T-helper 1 cell (primary cell): ENCODE measurements around the gene ACER3.
A peak's percentile ranks its signal among the peaks of the same experiment; 100 is the strongest.
"Not testable (repeated sequence)": the region's sequence is repeated elsewhere in the genome, so short reads cannot be mapped to it uniquely, and the experiment has no call there.

Source experiments
- DNase-seq, 5 donors: peaks; one replicate each; pipeline ENCODE4 v3.0.0-alpha.2; 2012 to 2020

Gene ACER3

DNA sequence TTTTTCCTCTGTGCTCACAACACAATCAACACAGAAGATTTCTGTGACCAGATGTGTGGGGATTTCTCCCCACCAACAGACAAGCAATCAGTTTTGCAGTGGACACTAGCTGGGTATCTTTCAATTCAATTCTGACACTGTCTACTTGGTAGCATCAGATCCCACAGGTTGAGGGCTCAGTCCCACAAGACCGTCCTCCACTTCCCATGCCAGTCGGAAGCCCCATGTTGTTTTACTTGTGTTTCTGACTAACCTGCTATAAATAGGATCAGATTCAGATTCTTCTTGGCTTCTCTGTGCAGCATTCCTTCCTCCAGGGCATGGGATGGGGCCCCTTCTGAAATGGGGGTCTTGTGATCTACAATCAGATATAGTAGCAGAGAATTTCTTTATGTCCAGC, 19.6 kb downstream of the ACER3 start:
- DNase-seq = no peak

DNA sequence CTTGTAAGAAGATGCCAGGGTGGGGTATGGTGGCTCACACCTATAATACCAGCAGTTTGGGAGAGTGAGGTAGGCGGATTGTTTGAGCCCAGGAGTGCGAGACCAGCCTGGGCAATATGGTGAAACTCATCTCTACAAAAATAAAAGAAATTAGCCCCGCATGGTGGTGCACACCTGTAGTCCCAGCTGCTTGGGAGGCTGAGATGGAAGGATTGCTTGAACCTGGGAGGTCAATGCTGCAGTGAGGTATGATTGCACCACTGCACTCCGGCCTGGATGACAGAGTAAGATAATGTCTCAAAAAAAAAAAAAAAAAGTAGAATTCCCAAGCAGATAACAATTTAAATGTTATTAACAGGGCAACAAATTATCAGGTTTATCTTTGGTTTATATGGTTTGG, 20.2 kb downstream of the ACER3 start:
- DNase-seq = no peak

DNA sequence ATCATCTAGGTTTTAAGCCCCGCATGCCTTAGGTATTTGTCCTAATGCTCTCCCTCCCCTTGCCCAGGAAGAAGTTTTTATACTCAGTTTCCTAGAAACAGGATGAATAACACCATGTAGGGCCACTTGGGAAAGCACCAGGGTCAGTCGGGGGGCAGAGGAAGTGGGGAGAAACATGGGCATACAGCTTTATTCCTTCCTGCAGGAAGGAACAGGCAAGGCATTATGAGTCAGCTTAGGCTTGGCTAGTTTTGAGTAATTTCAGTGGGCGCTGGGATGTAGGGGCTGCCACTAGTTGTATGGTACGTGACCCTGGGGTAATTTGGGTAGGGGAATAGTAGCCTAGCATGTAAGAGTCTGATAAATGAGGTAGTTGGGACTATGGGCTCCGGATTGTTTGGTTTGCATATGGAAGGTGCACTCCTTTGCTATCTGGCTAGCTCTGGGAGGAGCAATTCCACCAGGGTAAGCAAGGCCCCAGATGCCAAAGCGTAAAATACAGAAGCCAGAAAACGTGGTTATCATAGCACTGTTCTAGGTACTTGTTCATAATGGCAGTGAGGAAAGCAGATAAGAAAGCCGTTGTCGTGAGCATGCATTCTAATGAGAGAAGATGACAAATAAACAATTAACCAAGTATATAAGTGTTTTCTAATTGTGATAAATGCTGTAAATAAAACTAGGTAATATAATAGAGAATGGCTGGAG, 24.8 kb downstream of the ACER3 start:
- no peak for DNase-seq

DNA sequence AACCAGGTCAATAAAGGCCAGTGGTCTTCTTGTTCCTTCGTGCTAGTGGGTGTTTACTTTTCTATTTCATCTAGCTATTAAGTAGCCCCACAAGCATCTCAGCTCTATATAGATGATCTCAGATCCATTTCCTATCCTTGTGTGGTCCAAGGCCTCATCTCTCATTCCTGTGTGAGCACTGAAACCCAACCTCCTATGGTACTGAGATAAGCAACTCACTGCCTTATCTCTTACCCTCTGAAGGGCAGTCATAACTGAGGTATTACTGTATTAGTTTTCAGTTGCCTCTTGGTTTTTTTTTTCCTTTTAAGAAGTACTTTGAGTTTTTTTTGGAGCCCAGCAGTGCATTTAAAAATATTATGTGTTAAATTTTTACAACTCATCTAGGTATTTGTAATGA, 28.3 kb downstream of the ACER3 start:
- no peak for DNase-seq

DNA sequence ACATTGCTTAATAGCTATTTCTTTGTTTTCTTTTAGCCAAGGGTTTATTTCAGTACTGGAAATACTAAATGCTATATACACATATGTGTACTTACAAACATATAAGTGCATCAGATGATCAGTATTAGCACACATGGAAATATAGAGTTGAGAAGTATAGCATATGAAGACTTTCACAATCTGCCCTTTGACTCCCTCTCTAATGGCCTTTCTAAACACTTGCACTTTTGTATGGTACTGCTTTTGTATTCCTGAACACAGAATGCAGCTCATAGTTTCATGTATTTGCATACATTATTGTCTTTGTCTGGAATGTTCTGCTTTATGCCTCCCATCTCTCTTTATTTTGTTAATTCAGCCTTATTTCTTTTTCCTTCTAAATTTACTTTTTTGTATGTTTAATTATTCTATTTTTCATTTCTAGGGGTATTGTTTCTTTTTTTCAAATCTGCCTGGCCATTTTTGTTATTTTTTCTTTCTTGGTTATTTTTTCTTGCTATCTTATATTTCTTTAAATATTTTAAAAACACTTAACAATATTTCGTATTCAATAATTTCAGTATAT, 28.8 kb downstream of the ACER3 start:
- no peak for DNase-seq

DNA sequence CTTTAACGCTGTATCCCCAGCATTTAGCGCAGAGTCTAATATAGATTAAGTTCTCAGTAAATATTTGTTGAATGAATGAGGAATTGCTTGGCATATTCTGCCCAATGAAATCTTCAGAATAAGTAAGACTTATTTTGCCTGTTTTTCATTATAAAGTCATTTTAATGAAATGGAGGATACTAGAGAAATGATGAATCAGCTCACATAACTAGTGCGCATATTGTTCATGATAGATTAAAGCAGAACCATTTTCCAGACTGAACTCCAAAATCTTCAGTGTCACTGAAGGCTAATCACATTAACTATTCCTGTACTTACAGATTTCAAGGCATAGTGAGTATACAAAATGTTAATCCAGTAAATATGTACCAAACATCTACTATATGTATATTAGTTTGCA, 29.6 kb downstream of the ACER3 start:
- no peak for DNase-seq

DNA sequence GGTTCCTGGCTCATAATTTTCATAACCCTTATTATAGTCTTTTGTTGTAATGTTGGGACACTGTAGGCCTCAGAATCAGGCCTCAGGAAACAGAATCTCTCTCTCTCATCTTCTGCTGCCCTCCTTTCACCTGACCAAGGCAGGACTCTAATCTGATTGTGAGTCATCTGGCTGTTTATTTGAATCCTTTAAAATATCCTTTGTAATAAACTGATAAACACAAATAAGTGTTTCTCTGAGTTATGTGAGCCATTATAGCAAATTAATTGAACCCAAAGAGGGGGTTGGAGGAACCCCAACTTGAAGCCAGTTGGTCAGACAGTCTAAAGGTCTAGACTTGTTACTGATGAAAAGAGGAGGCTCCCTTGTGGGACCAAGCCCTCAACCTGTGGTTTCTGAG, 30.6 kb downstream of the ACER3 start:
- DNase-seq = no peak

DNA sequence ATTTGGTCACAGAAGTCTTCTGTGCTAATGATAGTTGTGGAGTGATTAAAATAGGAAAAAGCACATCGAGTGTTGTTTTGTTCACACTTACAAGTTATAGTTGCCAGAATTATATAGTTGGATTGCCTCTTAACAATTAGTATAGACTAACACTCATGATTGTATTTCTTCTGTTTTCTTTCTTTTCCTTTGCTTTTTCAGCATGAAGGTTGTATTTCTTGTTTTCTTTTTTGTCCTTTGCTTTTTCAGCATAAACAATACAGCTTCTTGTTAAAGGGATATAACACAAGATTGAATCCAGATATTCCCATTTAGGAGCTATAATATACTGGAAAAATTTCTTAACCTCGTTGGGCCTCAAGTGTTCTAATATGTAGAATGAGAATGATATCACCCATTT, 31.1 kb downstream of the ACER3 start:
- DNase-seq = no peak

DNA sequence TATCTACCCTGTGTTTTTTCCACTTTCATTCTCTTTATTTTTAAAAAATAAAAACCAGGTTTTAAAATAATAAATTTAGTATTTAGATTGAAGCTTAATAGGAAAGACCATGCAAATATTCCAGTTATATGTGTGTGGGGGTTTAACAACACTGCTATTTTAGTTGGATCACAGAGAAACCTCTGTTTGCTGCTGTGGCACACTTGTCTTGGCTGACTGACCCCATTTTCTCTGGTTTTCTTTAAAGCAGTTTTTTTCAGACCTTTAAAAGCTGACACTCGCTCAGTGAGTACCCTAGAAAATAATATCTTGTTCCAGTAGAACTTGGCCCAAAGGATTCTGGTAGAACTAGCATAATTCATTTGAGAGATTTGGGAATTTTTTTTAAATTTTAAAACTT, 31.6 kb downstream of the ACER3 start:
- DNase-seq = no peak

DNA sequence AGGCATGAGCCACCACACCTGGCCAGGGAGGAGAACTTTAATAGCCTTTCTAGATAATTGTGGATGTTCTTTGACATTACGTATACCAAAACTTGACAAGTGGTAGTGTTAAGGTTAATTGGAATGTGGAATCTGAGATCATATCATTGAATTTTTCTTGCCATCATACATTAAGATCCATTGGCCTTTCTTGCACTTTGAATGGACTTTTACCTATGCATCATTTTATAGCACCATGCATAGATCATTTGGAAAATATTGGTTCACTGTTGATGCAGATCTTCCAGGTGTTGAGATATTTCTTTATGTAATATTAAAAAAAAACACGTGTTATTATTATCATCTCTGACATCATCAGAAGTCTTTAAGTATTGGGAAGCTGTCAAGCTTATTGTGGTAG, 36.5 kb downstream of the ACER3 start:
- no peak for DNase-seq

DNA sequence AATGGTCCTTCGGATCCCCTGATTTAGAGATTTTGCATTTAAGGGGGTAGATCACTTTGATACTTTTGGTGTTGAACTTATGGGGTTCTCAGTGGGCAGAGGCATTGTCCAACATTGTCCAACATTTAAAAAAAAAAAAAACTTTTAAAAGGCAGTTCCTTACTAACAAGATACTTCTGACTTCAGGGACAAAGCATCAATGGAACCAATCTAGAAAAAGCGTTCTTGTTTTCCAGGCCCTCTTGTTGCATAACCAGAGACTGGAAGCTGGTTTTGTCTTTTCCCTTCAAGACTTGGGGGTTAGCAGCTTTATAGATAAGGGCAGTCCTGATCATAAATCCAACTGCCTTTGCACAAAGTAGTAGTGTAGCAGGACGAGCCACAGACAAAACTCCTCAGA, 40.4 kb downstream of the ACER3 start:
- DNase-seq = no peak

DNA sequence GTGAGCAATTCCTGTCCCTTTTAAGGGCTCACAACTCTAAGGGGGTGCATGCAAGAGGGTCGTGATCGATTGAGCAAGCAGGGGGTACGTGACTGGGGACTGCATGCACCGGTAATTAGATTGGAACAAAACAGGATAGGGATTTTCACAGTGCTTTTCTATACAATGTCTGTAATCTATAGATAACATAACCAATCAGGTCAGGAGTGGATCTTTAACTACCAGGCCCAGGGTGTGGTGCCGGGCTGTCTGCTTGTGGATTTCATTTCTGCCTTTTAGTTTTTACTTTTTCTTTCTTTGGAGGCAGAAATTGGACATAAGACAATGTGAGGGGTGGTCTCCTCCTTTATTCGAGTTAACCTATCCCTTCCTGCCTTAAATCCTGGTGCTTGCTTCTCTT, 40.9 kb downstream of the ACER3 start:
- not testable (repeated sequence) for DNase-seq

DNA sequence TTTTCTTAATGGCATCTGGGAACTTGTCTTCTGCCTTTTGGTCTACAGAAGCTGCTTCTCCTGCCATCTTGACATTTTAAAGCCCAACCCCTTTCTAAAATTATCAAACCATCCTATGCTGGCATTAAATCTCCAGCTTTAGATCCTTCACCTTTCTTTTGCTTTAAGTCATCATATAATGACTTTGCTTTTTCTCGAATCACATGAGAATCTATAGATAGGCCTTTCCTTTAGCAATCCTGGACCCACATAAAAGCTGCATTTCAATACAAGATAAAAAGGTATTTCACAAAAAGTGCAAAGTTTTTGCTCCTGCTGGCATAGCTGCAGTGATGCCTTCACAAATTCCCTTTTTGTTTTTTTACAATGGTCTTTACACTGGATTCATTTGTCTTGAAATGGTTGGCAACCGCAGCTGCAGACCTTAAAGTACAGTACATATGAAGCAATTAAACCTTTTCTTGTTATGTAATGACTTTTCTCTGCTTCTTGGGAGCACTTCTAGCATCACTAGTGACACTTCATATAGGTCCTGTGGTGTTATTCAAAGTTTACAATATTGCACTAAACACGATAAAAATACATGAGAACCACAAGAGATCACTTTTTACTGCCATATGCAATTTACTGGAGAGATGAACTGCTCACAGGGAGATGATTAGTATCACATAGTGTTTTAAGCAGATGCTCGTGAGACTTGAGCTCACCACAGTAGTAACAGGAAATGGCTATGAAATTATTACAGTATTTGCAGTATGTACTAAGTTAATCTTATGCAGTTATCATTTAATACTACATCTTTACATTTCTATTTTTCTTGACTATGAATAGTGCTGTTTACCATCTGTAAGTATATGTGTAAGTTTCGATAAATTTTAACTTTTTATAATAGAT, 41.6 kb downstream of the ACER3 start:
- no peak for DNase-seq

DNA sequence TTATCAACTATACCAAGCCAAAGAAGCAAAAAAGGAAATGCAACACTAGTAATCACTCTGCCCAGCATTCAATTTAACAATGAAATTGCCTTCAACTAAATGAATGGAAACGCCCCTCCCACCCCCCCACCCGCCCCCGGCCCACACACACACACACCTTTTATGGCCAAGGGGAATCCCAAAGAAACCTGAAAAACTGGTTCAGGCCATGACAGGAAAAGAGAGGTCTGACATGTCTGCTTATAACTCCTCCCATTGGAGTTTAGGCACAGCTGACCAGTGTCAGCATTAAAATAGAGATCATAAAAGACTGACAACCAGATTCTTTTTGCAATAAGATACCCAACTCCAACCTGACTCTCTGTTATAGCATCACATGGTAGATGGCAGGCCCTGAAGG, 42.6 kb downstream of the ACER3 start:
- no peak for DNase-seq

DNA sequence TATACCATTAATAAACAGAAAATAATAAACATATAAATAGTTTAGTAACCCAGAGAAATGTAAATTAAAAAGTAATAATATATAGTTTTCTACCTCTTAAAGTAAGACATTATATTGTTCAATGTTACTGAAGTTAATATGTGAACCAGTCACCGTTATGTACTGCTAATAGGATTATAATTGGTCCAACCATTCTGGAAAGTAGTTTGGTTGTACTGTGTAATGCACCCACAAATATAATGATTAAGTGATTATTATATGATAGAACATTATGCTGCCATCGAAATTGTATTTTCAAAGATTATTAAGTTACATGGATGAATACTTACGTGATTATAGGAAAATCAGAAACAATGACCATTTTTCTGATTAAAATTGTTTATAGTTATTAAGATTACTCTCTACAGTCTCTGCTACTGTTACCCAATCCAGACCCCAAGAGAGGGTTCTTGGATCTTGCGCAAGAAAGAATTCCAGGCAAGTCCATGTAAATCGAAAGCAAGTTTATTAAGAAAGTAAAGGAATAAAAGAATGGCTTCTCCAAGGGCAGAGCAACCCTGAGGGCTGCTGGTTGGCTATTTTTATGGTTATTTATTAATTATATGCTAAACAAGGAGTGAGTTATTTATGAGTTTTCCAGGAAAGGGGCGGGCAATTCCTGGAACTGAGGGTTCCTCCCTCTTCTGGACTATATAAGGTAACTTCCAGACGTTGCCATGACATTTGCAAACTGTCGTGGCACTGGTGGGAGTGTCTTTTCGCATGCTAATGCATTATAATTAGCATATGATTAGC, 50.1 kb downstream of the ACER3 start:
- no peak for DNase-seq

DNA sequence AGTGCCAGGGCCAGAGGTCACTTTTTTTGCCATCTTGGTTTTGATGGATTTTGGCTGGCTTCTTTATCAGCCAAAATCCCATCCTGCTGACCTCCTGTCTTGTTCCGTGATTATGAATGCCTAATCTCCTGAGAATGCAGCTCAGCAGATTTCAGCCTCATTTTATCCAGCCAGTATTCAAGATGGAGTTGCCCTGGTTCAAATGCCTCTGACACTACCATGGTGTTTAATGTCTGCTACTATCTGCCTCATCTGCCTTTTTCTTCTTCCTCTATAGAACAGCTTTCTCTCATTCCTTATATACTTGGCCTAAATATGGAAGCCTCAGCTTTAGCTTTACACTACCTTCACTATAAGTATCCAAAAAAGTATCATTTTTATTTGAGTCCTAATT, 50.7 kb downstream of the ACER3 start:
- no peak for DNase-seq

DNA sequence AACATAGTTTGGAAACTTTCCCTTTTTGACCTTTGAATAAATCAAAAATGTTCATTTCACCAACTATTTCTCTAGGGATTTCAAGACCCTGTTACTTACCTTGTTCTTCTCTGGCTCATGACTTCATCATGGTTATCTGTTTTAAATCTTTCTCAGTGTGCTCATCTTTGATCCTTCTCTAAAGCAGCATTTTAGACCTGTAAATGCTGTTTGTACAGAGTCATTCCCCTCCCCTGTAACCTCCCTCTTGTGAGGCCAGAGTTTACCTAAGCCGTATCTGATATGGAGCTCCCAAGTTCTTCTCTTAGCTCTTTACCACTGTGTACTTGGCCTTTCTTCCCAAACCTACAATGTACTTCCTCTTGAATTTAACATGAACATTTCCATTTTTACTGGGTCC, 56.0 kb downstream of the ACER3 start:
- DNase-seq = no peak

DNA sequence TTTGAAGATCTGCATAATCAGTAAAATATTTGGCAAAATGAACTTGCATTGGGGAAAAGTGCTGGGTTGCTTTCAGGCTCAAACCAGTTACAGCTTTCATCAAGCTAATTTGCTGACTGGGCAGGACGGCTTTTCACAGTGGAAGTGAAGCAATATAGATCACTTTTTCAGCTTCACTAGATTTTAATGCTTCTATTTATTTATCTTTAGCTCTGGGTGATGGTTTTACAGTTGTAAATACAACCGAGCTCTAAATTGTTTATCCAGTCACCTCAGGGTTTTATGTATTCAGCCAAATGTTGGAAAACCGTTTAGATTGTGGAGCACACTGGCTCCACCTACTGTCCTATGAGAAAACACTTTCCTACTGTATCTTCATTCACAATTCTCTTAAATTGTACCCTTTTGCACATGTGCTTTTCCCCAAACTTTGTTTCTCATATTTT, 58.2 kb downstream of the ACER3 start:
- DNase-seq = peak in 1 of 5 donors; percentile 36

DNA sequence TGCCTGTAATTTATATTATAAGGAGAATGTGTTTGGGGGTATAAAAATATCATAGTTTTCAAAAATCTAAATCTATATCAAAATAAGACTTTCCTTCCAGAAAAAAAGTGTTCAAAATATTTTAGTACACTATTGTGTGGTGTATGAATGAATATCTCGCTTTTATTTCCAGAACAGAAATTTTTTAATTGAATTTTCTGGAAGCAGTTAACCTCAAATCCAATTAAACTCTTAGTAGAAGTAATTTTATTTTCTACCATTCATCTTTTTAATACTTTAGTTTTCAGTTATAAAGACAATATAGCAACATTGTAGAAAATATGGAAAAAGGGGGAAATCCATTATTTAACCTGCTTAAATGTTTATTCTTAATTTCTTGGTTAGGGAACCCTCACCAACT, 58.7 kb downstream of the ACER3 start:
- DNase-seq = no peak

DNA sequence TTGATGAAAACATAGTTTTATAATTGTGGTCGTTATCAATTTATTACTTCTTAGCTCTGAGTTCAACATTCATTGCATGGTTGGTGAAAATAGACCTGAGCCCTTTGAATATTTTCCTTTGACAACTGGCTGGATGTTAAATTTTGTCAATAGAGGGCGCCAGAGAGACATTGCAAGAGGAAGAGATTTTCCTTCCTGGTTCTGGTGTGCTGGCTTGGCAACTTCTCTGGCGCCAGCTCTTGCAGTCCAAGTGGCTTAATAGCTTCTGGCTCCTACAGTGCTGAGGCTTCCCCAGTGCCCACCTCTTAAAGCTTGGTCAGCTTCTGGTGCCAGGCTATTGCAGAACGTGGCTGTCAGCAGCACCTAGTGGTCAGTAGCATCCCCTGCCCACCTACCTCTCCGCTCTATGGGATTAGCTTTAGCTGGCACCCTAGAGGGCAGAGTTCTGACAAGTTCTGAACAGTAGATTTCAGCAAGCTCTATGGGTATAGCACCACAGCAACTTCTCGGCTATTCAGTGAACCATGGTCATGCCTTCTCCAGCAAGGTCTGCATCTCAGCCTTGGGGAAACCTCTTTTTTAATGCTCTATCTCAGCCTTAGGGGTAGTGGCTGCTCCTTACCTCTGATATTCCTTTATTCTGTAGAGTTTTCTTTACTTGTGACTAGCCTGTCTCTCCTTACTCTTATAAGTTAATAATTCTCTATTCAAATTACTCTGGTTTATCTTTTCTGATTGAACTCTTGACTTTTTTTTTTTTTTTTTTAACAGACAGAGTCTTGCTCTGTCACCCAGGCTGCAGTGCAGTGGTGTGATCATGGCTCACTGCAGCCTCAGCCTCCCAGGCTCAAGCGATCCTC, 59.4 kb downstream of the ACER3 start:
- DNase-seq = peak in 4 of 5 donors; percentile 31 to 70 (median 52)

DNA sequence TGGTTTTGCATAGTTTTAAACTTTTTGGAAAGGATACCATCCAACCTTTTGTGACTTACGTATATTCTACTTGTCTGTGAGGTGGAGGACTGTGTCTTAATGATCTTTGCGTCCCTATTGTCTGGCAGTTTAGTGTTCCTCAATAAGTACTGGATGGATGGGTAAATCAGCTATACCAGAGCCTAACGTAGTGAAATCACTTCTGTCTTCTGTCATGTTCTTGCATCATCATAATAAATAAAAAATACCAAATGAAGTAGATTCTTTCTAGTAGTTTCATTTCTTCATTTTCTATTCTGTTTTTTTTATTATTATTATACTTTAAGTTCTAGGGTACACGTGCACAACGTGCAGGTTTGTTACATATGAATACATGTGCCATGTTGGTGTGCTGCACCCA, 66.4 kb downstream of the ACER3 start:
- DNase-seq = no peak

DNA sequence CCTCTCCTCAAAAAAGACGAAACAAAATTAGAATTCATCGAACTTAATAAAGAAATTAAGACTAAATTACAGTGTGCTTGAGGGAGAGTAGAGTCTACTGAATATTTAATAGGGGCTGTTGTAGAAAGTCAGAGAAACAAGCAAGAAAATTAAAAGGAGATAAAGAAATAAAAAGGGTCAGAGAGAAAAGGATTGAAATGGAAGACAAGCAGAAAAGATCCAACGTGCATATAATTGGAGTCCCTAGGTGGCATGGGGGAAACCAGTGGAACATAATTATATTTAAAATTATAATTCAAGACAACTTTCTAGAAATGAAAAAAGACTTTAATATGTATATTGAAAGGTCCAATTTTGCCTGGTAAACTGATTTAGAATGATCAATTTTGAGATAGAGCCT, 74.3 kb downstream of the ACER3 start:
- no peak for DNase-seq
